GM23338 (cell line): ENCODE data around the gene FBXW11. TPM values are rescaled to one million over a fixed set of nuclear protein-coding genes. Genes with fewer than 3 reads are reported as not detected.

Experiments
- ATAC-seq: fragments of 200-7000 bp; cut with Tn5 transposase; 3 replicates; pipeline ENCODE4 v1.9.1; 2020
- DNase-seq: peaks from one replicate; pipeline ENCODE4 v3.0.0-alpha.2; 2015; ENCODE audit warnings: low spot score
- H2AFZ ChIP-seq: fragments of 200-600 bp; sonication (generic); 2 replicates; pipeline ENCODE4 v1.8.0; 2016; ENCODE audit warnings: antibody characterized with exemption, mild to moderate bottlenecking, moderate library complexity
- H3F3A ChIP-seq: fragments of 200-600 bp; sonication (generic); replicated peaks from 2 replicates; pipeline ENCODE4 v1.8.0; 2017; ENCODE audit warnings: antibody characterized with exemption, mixed run types, low read depth
- H3K27ac ChIP-seq: fragments of 200-600 bp; sonication (generic); 2 replicates; pipeline ENCODE4 v1.6.1; 2016; ENCODE audit warnings: low read depth
- H3K27me3 ChIP-seq: fragments of 200-600 bp; sonication (generic); 2 replicates; pipeline ENCODE4 v1.8.0; 2016; ENCODE audit warnings: mild to moderate bottlenecking, mixed run types, moderate library complexity; ENCODE audit not compliant: insufficient read depth
- H3K36me3 ChIP-seq: fragments of 200-600 bp; sonication (generic); 2 replicates; pipeline ENCODE4 v1.8.0; 2016; ENCODE audit warnings: mild to moderate bottlenecking; ENCODE audit not compliant: insufficient read depth
- H3K4me1 ChIP-seq: fragments of 200-600 bp; sonication (generic); 2 replicates; pipeline ENCODE4 v1.8.0; 2016; ENCODE audit warnings: mild to moderate bottlenecking, moderate library complexity; ENCODE audit not compliant: insufficient read depth
- H3K4me2 ChIP-seq: fragments of 200-600 bp; sonication (generic); 2 replicates; pipeline ENCODE4 v1.7.1; 2017; ENCODE audit warnings: mixed run types
- H3K4me3 ChIP-seq: fragments of 200-600 bp; sonication (generic); 2 replicates; pipeline ENCODE4 v1.6.1; 2016; ENCODE audit warnings: mixed run types
- H3K79me2 ChIP-seq: fragments of 200-600 bp; sonication (generic); replicated peaks from 2 replicates; pipeline ENCODE4 v1.8.0; 2017; ENCODE audit warnings: mild to moderate bottlenecking; ENCODE audit not compliant: insufficient read depth
- H3K9me2 ChIP-seq: fragments of 200-600 bp; sonication (generic); 2 replicates; pipeline ENCODE4 v1.8.0; 2017; ENCODE audit not compliant: insufficient read depth
- H4K20me1 ChIP-seq: fragments of 200-600 bp; sonication (generic); replicated peaks from 2 replicates; pipeline ENCODE4 v1.8.0; 2017; ENCODE audit warnings: mild to moderate bottlenecking; ENCODE audit not compliant: insufficient read depth
- H3K27ac Mint-ChIP-seq: 2 replicates; pipeline ENCODE4 v1.8.0; 2020; ENCODE audit warnings: inconsistent platforms, mild to moderate bottlenecking, moderate library complexity, mixed read lengths
- H3K27me3 Mint-ChIP-seq: 3 replicates; pipeline ENCODE4 v1.8.0; 2022; ENCODE audit warnings: low read depth, mild to moderate bottlenecking, moderate library complexity, mixed read lengths, inconsistent platforms; ENCODE audit not compliant: insufficient read depth, poor library complexity
- H3K36me3 Mint-ChIP-seq: 3 replicates; pipeline ENCODE4 v1.8.0; 2021; ENCODE audit warnings: low read depth, mild to moderate bottlenecking, inconsistent platforms, moderate library complexity, mixed read lengths
- H3K4me1 Mint-ChIP-seq: 3 replicates; pipeline ENCODE4 v1.8.0; 2020; ENCODE audit warnings: mild to moderate bottlenecking, inconsistent platforms, mixed read lengths
- H3K4me3 Mint-ChIP-seq: 3 replicates; pipeline ENCODE4 v1.8.0; 2021; ENCODE audit warnings: moderate library complexity, mild to moderate bottlenecking, inconsistent platforms, mixed read lengths
- H3K9me3 Mint-ChIP-seq: 3 replicates; pipeline ENCODE4 v1.8.0; 2020; ENCODE audit warnings: moderate library complexity, mild to moderate bottlenecking, inconsistent platforms, mixed read lengths
- CREB1 ChIP-seq: fragments of 250-450 bp; sonication (Bioruptor Pico); IDR thresholded peaks from 2 replicates; pipeline ENCODE4 v1.5.0; 2020; ENCODE audit warnings: low read depth, mild to moderate bottlenecking, moderate library complexity
- EZH2 ChIP-seq: fragments of 200-600 bp; sonication (generic); IDR thresholded peaks from one replicate; pipeline ENCODE4 v1.8.0; 2017; ENCODE audit warnings: antibody characterized with exemption, mild to moderate bottlenecking, low read depth; ENCODE audit not compliant: unreplicated experiment
- EZH2phosphoT487 ChIP-seq: fragments of 200-600 bp; sonication (generic); IDR thresholded peaks from one replicate; pipeline ENCODE4 v1.8.1; 2018; ENCODE audit warnings: antibody characterized with exemption; ENCODE audit not compliant: unreplicated experiment
- JUNB ChIP-seq: IDR thresholded peaks from one replicate; pipeline ENCODE4 v1.6.1; 2016; ENCODE audit warnings: antibody characterized with exemption; ENCODE audit not compliant: unreplicated experiment
- NANOG ChIP-seq: IDR thresholded peaks from 2 replicates; pipeline ENCODE4 v1.6.1; 2016; ENCODE audit warnings: antibody characterized with exemption, borderline replicate concordance
- POLR2AphosphoS5 ChIP-seq: IDR thresholded peaks from 2 replicates; pipeline ENCODE4 v1.6.1; 2016; ENCODE audit warnings: antibody characterized with exemption, low read depth
- STAT1 ChIP-seq: IDR thresholded peaks from one replicate; pipeline ENCODE4 v1.6.1; 2016; ENCODE audit warnings: antibody characterized with exemption; ENCODE audit not compliant: unreplicated experiment
- ZNF114 ChIP-seq: fragments of 250-450 bp; sonication (Bioruptor Pico); IDR thresholded peaks from 2 replicates; pipeline ENCODE4 v1.5.0; 2020; ENCODE audit warnings: mild to moderate bottlenecking, moderate library complexity
- ZNF331 ChIP-seq: fragments of 250-450 bp; sonication (Bioruptor Pico); IDR thresholded peaks from 2 replicates; pipeline ENCODE4 v1.5.0; 2020; ENCODE audit warnings: low read depth, mild to moderate bottlenecking, moderate library complexity
- polyA plus RNA-seq: library from polyadenylated mRNA; unstranded; fragments of >200 nt; fragmentation: Nextera tagmentation; extraction: Ambion mirVana; gene quantifications from 2 replicates; pipeline ENCODE4 v1.2.1, GENCODE V29; 2016
- total RNA-seq: library from RNA; depleted of rRNA; stranded (reverse); fragments of >200 nt; shearing (Covaris generic); gene quantifications from 2 replicates; pipeline ENCODE4 v1.2.3, GENCODE V29; 2014
- TF ChIP-seq, protein P1 (sequence below), 2 experiments: fragments of 200-600 bp in 1 of 2; sonication (generic) in 1 of 2; conservative IDR thresholded peaks; 2 replicates each; pipeline versions ENCODE4 v1.5.1 to v1.6.1; 2016 to 2017; ENCODE audit warnings: antibody characterized with exemption in 2 of 2, low read depth in 2 of 2, mild to moderate bottlenecking in 2 of 2, moderate library complexity in 1 of 2
- TF ChIP-seq, protein P2 (sequence below): IDR thresholded peaks from one replicate; pipeline ENCODE4 v1.6.1; 2018; ENCODE audit warnings: antibody characterized with exemption; ENCODE audit not compliant: unreplicated experiment
- TF ChIP-seq, protein P3 (sequence below): IDR thresholded peaks from 2 replicates; pipeline ENCODE4 v1.6.1; 2016; ENCODE audit warnings: antibody characterized with exemption
- TF ChIP-seq, protein P4 (sequence below): fragments of 250-450 bp; sonication (Bioruptor Pico); IDR thresholded peaks from 2 replicates; pipeline ENCODE4 v1.5.0; 2020; ENCODE audit warnings: mild to moderate bottlenecking, moderate library complexity

Gene FBXW11
- total and polyA plus RNA-seq, 2 experiments from 2014 or later: 45.0 to 88.0 TPM

DNA sequence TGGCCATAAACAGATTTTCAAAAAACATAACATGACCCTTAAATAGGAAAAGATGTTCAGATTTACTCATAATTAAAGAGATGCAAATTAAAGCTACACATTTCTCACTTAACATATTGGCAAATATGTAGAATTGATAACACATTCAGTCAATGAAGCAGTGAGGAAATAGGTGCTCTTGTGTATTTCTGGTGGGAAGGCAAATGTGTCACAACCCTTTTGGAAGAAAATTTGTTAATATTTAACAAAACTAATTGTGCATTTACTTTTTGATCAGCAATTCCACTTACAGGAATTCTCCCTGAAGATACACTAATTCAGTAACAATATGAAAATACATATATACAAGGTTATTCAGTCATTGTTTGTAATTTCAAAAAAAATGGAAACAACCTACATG, 68.1 kb downstream of the FBXW11 start:
- ATAC-seq (no peak), DNase-seq (no peak)
- Histone ChIP-seq H3K27me3 (no peaks in the 10 kb centered on the region), H3K4me3 (no peak overlapping the region), H3K9me2 (no peaks in the 10 kb centered on the region), H3K79me2 (peaks cover 96% of the 10 kb centered on the region), H3K36me3 (no peaks in the 10 kb centered on the region), H4K20me1 (peaks cover 26% of the 10 kb centered on the region), H3K27ac (no peak overlapping the region), H3K4me1 (peaks cover 12% of the 10 kb centered on the region), H3K4me2 (no peak overlapping the region), H2AFZ (no peak overlapping the region), H3F3A (no peaks in the 10 kb centered on the region)
- Mint-ChIP-seq H3K4me1 (peaks cover 16% of the 10 kb centered on the region), H3K27ac (no peak overlapping the region), H3K36me3 (peaks cover 16% of the 10 kb centered on the region; the same call in 2 of the 3 replicates), H3K4me3 (no peak overlapping the region), H3K27me3 (no peaks in the 10 kb centered on the region), H3K9me3 (no peaks in the 10 kb centered on the region; the same call in 2 of the 3 replicates)
- no peak for TF ChIP-seq POLR2AphosphoS5
- no peak for TF ChIP-seq EZH2phosphoT487
- TF ChIP-seq, protein P1, sequence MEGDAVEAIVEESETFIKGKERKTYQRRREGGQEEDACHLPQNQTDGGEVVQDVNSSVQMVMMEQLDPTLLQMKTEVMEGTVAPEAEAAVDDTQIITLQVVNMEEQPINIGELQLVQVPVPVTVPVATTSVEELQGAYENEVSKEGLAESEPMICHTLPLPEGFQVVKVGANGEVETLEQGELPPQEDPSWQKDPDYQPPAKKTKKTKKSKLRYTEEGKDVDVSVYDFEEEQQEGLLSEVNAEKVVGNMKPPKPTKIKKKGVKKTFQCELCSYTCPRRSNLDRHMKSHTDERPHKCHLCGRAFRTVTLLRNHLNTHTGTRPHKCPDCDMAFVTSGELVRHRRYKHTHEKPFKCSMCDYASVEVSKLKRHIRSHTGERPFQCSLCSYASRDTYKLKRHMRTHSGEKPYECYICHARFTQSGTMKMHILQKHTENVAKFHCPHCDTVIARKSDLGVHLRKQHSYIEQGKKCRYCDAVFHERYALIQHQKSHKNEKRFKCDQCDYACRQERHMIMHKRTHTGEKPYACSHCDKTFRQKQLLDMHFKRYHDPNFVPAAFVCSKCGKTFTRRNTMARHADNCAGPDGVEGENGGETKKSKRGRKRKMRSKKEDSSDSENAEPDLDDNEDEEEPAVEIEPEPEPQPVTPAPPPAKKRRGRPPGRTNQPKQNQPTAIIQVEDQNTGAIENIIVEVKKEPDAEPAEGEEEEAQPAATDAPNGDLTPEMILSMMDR (conservative IDR thresholded peaks at IDR 0.05; ENCODE audit: low read depth in 2 of 2): no peak
- no peak for TF ChIP-seq ZNF114 (CRISPR knock-in tag)
- no peak for TF ChIP-seq EZH2
- no peak for TF ChIP-seq CREB1
- TF ChIP-seq ZNF331 (CRISPR knock-in tag): no peak
- TF ChIP-seq, protein P2, sequence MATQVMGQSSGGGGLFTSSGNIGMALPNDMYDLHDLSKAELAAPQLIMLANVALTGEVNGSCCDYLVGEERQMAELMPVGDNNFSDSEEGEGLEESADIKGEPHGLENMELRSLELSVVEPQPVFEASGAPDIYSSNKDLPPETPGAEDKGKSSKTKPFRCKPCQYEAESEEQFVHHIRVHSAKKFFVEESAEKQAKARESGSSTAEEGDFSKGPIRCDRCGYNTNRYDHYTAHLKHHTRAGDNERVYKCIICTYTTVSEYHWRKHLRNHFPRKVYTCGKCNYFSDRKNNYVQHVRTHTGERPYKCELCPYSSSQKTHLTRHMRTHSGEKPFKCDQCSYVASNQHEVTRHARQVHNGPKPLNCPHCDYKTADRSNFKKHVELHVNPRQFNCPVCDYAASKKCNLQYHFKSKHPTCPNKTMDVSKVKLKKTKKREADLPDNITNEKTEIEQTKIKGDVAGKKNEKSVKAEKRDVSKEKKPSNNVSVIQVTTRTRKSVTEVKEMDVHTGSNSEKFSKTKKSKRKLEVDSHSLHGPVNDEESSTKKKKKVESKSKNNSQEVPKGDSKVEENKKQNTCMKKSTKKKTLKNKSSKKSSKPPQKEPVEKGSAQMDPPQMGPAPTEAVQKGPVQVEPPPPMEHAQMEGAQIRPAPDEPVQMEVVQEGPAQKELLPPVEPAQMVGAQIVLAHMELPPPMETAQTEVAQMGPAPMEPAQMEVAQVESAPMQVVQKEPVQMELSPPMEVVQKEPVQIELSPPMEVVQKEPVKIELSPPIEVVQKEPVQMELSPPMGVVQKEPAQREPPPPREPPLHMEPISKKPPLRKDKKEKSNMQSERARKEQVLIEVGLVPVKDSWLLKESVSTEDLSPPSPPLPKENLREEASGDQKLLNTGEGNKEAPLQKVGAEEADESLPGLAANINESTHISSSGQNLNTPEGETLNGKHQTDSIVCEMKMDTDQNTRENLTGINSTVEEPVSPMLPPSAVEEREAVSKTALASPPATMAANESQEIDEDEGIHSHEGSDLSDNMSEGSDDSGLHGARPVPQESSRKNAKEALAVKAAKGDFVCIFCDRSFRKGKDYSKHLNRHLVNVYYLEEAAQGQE: no peak
- no peak for TF ChIP-seq JUNB
- no peak for TF ChIP-seq STAT1
- TF ChIP-seq, protein P3, sequence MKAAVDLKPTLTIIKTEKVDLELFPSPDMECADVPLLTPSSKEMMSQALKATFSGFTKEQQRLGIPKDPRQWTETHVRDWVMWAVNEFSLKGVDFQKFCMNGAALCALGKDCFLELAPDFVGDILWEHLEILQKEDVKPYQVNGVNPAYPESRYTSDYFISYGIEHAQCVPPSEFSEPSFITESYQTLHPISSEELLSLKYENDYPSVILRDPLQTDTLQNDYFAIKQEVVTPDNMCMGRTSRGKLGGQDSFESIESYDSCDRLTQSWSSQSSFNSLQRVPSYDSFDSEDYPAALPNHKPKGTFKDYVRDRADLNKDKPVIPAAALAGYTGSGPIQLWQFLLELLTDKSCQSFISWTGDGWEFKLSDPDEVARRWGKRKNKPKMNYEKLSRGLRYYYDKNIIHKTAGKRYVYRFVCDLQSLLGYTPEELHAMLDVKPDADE: no peak
- TF ChIP-seq, protein P4, sequence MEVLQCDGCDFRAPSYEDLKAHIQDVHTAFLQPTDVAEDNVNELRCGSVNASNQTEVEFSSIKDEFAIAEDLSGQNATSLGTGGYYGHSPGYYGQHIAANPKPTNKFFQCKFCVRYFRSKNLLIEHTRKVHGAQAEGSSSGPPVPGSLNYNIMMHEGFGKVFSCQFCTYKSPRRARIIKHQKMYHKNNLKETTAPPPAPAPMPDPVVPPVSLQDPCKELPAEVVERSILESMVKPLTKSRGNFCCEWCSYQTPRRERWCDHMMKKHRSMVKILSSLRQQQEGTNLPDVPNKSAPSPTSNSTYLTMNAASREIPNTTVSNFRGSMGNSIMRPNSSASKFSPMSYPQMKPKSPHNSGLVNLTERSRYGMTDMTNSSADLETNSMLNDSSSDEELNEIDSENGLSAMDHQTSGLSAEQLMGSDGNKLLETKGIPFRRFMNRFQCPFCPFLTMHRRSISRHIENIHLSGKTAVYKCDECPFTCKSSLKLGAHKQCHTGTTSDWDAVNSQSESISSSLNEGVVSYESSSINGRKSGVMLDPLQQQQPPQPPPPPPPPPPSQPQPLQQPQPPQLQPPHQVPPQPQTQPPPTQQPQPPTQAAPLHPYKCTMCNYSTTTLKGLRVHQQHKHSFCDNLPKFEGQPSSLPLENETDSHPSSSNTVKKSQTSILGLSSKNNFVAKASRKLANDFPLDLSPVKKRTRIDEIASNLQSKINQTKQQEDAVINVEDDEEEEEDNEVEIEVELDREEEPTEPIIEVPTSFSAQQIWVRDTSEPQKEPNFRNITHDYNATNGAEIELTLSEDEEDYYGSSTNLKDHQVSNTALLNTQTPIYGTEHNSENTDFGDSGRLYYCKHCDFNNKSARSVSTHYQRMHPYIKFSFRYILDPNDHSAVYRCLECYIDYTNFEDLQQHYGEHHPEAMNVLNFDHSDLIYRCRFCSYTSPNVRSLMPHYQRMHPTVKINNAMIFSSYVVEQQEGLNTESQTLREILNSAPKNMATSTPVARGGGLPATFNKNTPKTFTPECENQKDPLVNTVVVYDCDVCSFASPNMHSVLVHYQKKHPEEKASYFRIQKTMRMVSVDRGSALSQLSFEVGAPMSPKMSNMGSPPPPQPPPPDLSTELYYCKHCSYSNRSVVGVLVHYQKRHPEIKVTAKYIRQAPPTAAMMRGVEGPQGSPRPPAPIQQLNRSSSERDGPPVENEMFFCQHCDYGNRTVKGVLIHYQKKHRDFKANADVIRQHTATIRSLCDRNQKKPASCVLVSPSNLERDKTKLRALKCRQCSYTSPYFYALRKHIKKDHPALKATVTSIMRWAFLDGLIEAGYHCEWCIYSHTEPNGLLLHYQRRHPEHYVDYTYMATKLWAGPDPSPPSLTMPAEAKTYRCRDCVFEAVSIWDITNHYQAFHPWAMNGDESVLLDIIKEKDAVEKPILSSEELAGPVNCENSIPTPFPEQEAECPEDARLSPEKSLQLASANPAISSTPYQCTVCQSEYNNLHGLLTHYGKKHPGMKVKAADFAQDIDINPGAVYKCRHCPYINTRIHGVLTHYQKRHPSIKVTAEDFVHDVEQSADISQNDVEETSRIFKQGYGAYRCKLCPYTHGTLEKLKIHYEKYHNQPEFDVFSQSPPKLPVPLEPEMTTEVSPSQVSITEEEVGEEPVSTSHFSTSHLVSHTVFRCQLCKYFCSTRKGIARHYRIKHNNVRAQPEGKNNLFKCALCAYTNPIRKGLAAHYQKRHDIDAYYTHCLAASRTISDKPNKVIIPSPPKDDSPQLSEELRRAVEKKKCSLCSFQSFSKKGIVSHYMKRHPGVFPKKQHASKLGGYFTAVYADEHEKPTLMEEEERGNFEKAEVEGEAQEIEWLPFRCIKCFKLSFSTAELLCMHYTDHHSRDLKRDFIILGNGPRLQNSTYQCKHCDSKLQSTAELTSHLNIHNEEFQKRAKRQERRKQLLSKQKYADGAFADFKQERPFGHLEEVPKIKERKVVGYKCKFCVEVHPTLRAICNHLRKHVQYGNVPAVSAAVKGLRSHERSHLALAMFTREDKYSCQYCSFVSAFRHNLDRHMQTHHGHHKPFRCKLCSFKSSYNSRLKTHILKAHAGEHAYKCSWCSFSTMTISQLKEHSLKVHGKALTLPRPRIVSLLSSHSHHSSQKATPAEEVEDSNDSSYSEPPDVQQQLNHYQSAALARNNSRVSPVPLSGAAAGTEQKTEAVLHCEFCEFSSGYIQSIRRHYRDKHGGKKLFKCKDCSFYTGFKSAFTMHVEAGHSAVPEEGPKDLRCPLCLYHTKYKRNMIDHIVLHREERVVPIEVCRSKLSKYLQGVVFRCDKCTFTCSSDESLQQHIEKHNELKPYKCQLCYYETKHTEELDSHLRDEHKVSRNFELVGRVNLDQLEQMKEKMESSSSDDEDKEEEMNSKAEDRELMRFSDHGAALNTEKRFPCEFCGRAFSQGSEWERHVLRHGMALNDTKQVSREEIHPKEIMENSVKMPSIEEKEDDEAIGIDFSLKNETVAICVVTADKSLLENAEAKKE (CRISPR knock-in tag): no peak
- no peak for TF ChIP-seq NANOG
